H1 (cell line): ENCODE results near the gene CAPNS1. TPM values are rescaled to one million over a fixed set of nuclear protein-coding genes. Genes with fewer than 3 reads are reported as not detected.

ENCODE experiments used
- BRCA1 ChIP-seq: IDR thresholded peaks from 2 replicates; pipeline ENCODE4 v1.6.1; 2012; ENCODE audit warnings: low read depth, low read length, improper control_type of control experiment
- CHD2 ChIP-seq: IDR thresholded peaks from 2 replicates; pipeline ENCODE4 v1.6.1; 2012; ENCODE audit warnings: low read length, improper control_type of control experiment
- JUN ChIP-seq: IDR thresholded peaks from 2 replicates; pipeline ENCODE4 v1.6.1; 2011; ENCODE audit warnings: low read depth, mild to moderate bottlenecking, improper control_type of control experiment, low read length
- RAD21 ChIP-seq, 2 experiments: IDR thresholded peaks in 1 of 2; conservative IDR thresholded peaks in 1 of 2; 2 replicates each; pipeline ENCODE4 v1.6.1; 2011; ENCODE audit warnings: low read depth in 2 of 2, low read length in 2 of 2, improper control_type of control experiment in 1 of 2, inconsistent platforms in 1 of 2, mild to moderate bottlenecking in 1 of 2, moderate library complexity in 1 of 2
- SAP30 ChIP-seq: fragments of 300-600 bp; sonication (generic); IDR thresholded peaks from 2 replicates; pipeline ENCODE4 v1.7.1; 2012; ENCODE audit warnings: low read length, moderate library complexity, mild to moderate bottlenecking, inconsistent platforms; ENCODE audit not compliant: insufficient read depth, insufficient replicate concordance
- polyA plus RNA-seq, 7 experiments: library from polyadenylated mRNA; depleted of rRNA in 3 of 7; stranded (reverse) in 5 of 7; unstranded in 2 of 7; fragments of >200 nt in 5 of 7; fragments of 200-250 nt in 2 of 7; gene quantifications; 1 replicate in 5 of 7; 2 replicates in 1 of 7; 4 replicates in 1 of 7; pipeline versions ENCODE4 v1.2.1 to v1.2.3, GENCODE V29; 2011 to 2013; ENCODE audit warnings: missing spikeins in 2 of 7, mixed read lengths in 2 of 7
- total RNA-seq: library from RNA; stranded (reverse); fragmentation: NEBNext Ultra II Directional; extraction: Animal tissue kit (Norgen Biotek cat#: 25700); gene quantifications from 2 replicates; pipeline ENCODE4 v1.2.1, GENCODE V29; 2021

CAPNS1 gene
- total and polyA plus RNA-seq, 2 of the 8 experiments (the other 6 are each of a cell fraction or from before 2014, with no cell fraction given) = 382 to 438 TPM

DNA sequence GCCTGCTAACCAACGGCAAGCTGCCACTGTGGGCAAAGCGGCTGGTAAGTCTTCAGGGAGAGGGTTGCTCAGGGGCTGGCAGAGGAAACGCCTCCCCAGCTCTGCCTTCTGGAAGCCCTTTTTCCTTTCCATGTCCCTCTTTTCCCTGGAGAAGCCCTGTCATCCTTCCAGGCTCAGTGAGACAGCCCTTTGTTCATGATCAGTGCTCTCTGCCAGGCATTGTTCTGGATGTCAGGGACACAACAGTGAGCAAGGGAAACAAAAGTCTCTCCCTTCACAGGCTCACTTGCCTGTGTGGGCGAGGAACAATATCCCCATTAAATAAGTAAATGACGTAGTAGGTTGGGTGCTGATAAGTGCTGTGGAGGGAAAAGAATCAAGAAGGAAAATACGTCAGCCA is 42.8 kb upstream of the CAPNS1 start (continued):
- TF ChIP-seq SAP30 (no peak), BRCA1 (no peak), RAD21 (IDR thresholded peaks at IDR 0.05 in 1 of 2, conservative IDR thresholded peaks at IDR 0.05 in 1 of 2; ENCODE audit: low read depth in 2 of 2, low read length in 2 of 2) (no peak), JUN (no peak), CHD2 (no peak)
